H1 (cell line): ENCODE results near the gene METTL5. TPM values are rescaled to one million over a fixed set of nuclear protein-coding genes. Genes with fewer than 3 reads are reported as not detected.

Source experiments
- CTCF ChIA-PET: fragments of 300-600 bp; sonication (Branson Sonifier 250); formaldehyde crosslinking; loops from one replicate; lab custom pipeline; 2021; ENCODE audit not compliant: partially characterized antibody; lab: Charles Lee
- POLR2A ChIA-PET: fragments of 300-600 bp; sonication (Branson Sonifier 250); formaldehyde crosslinking; loops from one replicate; lab custom pipeline; 2021; ENCODE audit warnings: inconsistent platforms; ENCODE audit not compliant: partially characterized antibody; lab: Charles Lee
- DNase-seq, 2 experiments: peaks; one replicate each; pipeline versions ENCODE4 v3.0.0 to v3.0.0-alpha.2; 2010 to 2022; ENCODE audit warnings: low spot score in 2 of 2, low read depth in 1 of 2, mixed read lengths in 1 of 2
- FAIRE-seq: peaks from 2 replicates; lab custom pipeline; 2011; peaks lifted over from hg19 to GRCh38; lab: Jason Lieb, UNC
- H2AFZ ChIP-seq: 2 replicates; pipeline ENCODE4 v1.8.1; 2012; ENCODE audit warnings: low read length, inconsistent platforms
- H2AK5ac ChIP-seq: 2 replicates; pipeline ENCODE4 v1.6.1; 2013; ENCODE audit warnings: low read depth, low read length
- H2BK120ac ChIP-seq: replicated peaks from 2 replicates; pipeline ENCODE3; 2013; ENCODE audit warnings: low read depth, low read length, inconsistent platforms
- H2BK12ac ChIP-seq: 2 replicates; pipeline ENCODE4 v1.6.1; 2013; ENCODE audit warnings: low read depth, low read length
- H2BK15ac ChIP-seq: 2 replicates; pipeline ENCODE4 v1.6.1; 2013; ENCODE audit warnings: low read length
- H2BK20ac ChIP-seq: 2 replicates; pipeline ENCODE4 v1.6.1; 2013; ENCODE audit warnings: low read length
- H2BK5ac ChIP-seq: 2 replicates; pipeline ENCODE4 v1.6.1; 2013; ENCODE audit warnings: low read depth, low read length
- H3K14ac ChIP-seq: 2 replicates; pipeline ENCODE4 v1.6.1; 2013; ENCODE audit warnings: inconsistent platforms; ENCODE audit not compliant: insufficient read length
- H3K18ac ChIP-seq: 2 replicates; pipeline ENCODE4 v1.6.1; 2013; ENCODE audit warnings: low read length; ENCODE audit errors: extremely low read depth
- H3K23ac ChIP-seq: 2 replicates; pipeline ENCODE4 v1.6.1; 2013; ENCODE audit warnings: inconsistent platforms; ENCODE audit not compliant: insufficient read length
- H3K23me2 ChIP-seq: 2 replicates; pipeline ENCODE4 v1.6.1; 2013; ENCODE audit warnings: low read depth, low read length
- H3K27ac ChIP-seq: 2 replicates; pipeline ENCODE4 v1.6.1; 2011; ENCODE audit warnings: low read depth, low read length, inconsistent platforms
- H3K27me3 ChIP-seq, 4 experiments: replicated peaks in 1 of 4; 1 replicate in 1 of 4; 2 replicates in 3 of 4; pipeline versions ENCODE4 v1.6.1 to v1.8.1; 2011 to 2013; ENCODE audit warnings: low read length in 3 of 4, mild to moderate bottlenecking in 3 of 4, inconsistent platforms in 2 of 4, mixed read lengths in 2 of 4, moderate library complexity in 1 of 4; ENCODE audit not compliant: control insufficient read depth in 3 of 4, insufficient read depth in 3 of 4; ENCODE audit errors: extremely low read depth in 1 of 4
- H3K36me3 ChIP-seq, 4 experiments: 2 replicates each; pipeline versions ENCODE4 v1.6.1 to v1.8.1; 2011 to 2013; ENCODE audit warnings: mild to moderate bottlenecking in 4 of 4, low read length in 3 of 4, moderate library complexity in 2 of 4, control low read depth in 1 of 4, inconsistent platforms in 1 of 4; ENCODE audit not compliant: insufficient read depth in 4 of 4, control insufficient read depth in 2 of 4
- H3K4ac ChIP-seq: replicated peaks from 2 replicates; pipeline ENCODE3; 2013; ENCODE audit warnings: low read length, low read depth, mixed read lengths, inconsistent platforms; ENCODE audit not compliant: insufficient read length
- H3K4me1 ChIP-seq, 4 experiments: replicated peaks in 1 of 4; 1 replicate in 1 of 4; 2 replicates in 3 of 4; pipeline versions ENCODE4 v1.6.1 to v1.8.1; 2011 to 2013; ENCODE audit warnings: low read length in 3 of 4, inconsistent platforms in 2 of 4, mixed read lengths in 1 of 4; ENCODE audit not compliant: insufficient read depth in 4 of 4, control insufficient read depth in 3 of 4
- H3K4me2 ChIP-seq, 2 experiments: 2 replicates each; pipeline versions ENCODE4 v1.6.1 to v1.8.1; 2011 to 2013; ENCODE audit warnings: low read depth in 2 of 2, low read length in 2 of 2, control low read depth in 1 of 2, inconsistent platforms in 1 of 2, mild to moderate bottlenecking in 1 of 2; ENCODE audit not compliant: insufficient read depth in 1 of 2
- H3K4me3 ChIP-seq, 4 experiments: fragments of 200-600, 300-600 bp in 1 of 4; sonication (generic), shearing (Covaris generic), sonication (Bioruptor Twin) in 1 of 4; 2 replicates each; pipeline versions ENCODE4 v1.5.1 to v1.8.1; 2011 to 2016; ENCODE audit warnings: low read length in 4 of 4, low read depth in 3 of 4, control low read depth in 2 of 4, inconsistent platforms in 2 of 4, mild to moderate bottlenecking in 2 of 4, mixed read lengths in 1 of 4, moderate library complexity in 1 of 4; ENCODE audit not compliant: insufficient read depth in 2 of 4; ENCODE audit errors: extremely low read depth in 1 of 4
- H3K56ac ChIP-seq: replicated peaks from 2 replicates; pipeline ENCODE3; 2013; ENCODE audit warnings: low read depth, mild to moderate bottlenecking, mixed read lengths, low read length, inconsistent platforms; ENCODE audit not compliant: insufficient read length
- H3K79me1 ChIP-seq: 2 replicates; pipeline ENCODE4 v1.6.1; 2013; ENCODE audit warnings: low read depth, low read length, control low read depth
- H3K79me2 ChIP-seq, 2 experiments: 2 replicates each; pipeline versions ENCODE4 v1.6.1 to v1.8.1; 2012 to 2013; ENCODE audit warnings: low read length in 2 of 2, mild to moderate bottlenecking in 2 of 2, inconsistent platforms in 1 of 2; ENCODE audit not compliant: insufficient read depth in 2 of 2, control insufficient read depth in 1 of 2
- H3K9ac ChIP-seq, 4 experiments: replicated peaks in 1 of 4; 1 replicate in 1 of 4; 2 replicates in 3 of 4; pipeline versions ENCODE4 v1.6.1 to v1.8.1; 2011 to 2013; ENCODE audit warnings: low read depth in 3 of 4, low read length in 3 of 4, control low read depth in 2 of 4, mild to moderate bottlenecking in 2 of 4, moderate library complexity in 2 of 4, inconsistent platforms in 1 of 4; ENCODE audit errors: extremely low read depth in 1 of 4
- H3K9me3 ChIP-seq, 2 experiments: 2 replicates each; pipeline versions ENCODE4 v1.6.1 to v1.8.1; 2012 to 2013; ENCODE audit warnings: mild to moderate bottlenecking in 2 of 2, moderate library complexity in 2 of 2, control low read depth in 1 of 2, inconsistent platforms in 1 of 2, low read depth in 1 of 2, low read length in 1 of 2, mixed read lengths in 1 of 2; ENCODE audit not compliant: insufficient read depth in 2 of 2
- H4K20me1 ChIP-seq, 2 experiments: replicated peaks in 1 of 2; 2 replicates each; pipeline versions ENCODE3 to v1.8.1; 2011 to 2013; ENCODE audit warnings: inconsistent platforms in 2 of 2, low read length in 2 of 2, mild to moderate bottlenecking in 1 of 2; ENCODE audit not compliant: insufficient read depth in 2 of 2, control insufficient read depth in 1 of 2
- H4K5ac ChIP-seq: 2 replicates; pipeline ENCODE4 v1.6.1; 2013; ENCODE audit warnings: low read length, low read depth, mixed read lengths, inconsistent platforms; ENCODE audit not compliant: insufficient read length
- H4K8ac ChIP-seq: 2 replicates; pipeline ENCODE4 v1.8.0; 2013; ENCODE audit warnings: mild to moderate bottlenecking, moderate library complexity, low read length, inconsistent platforms; ENCODE audit not compliant: insufficient read depth; ENCODE audit errors: extremely low read depth
- H4K91ac ChIP-seq: replicated peaks from 2 replicates; pipeline ENCODE3; 2013; ENCODE audit warnings: low read length, mixed read lengths, inconsistent platforms; ENCODE audit not compliant: insufficient read length
- ASH2L ChIP-seq: fragments of 200-600, 300-600 bp; sonication (generic); IDR thresholded peaks from one replicate; pipeline ENCODE4 v1.7.1; 2017; ENCODE audit warnings: low read length
- CHD2 ChIP-seq: IDR thresholded peaks from 2 replicates; pipeline ENCODE4 v1.6.1; 2012; ENCODE audit warnings: low read length, improper control_type of control experiment
- CREB1 ChIP-seq: IDR thresholded peaks from 2 replicates; pipeline ENCODE4 v1.6.1; 2012; ENCODE audit warnings: inconsistent platforms
- GABPA ChIP-seq: IDR thresholded peaks from 2 replicates; pipeline ENCODE4 v1.6.1; 2011; ENCODE audit warnings: mild to moderate bottlenecking, low read length, moderate library complexity, borderline replicate concordance; ENCODE audit not compliant: insufficient read depth
- MAFK ChIP-seq: IDR thresholded peaks from 2 replicates; pipeline ENCODE4 v1.6.1; 2012; ENCODE audit warnings: low read depth, mild to moderate bottlenecking, improper control_type of control experiment, low read length
- POLR2AphosphoS5 ChIP-seq: IDR thresholded peaks from 2 replicates; pipeline ENCODE4 v1.6.1; 2011; ENCODE audit warnings: low read depth, low read length
- RNF2 ChIP-seq: fragments of 200-900, 300-1000 bp; sonication (generic); IDR thresholded peaks from 2 replicates; pipeline ENCODE4 v1.7.1; 2016; ENCODE audit warnings: borderline replicate concordance, low read depth, mild to moderate bottlenecking, antibody characterized with exemption, low read length; ENCODE audit not compliant: poor library complexity, severe bottlenecking; ENCODE audit errors: missing control alignments
- SIN3A ChIP-seq, 2 experiments: IDR thresholded peaks in 1 of 2; conservative IDR thresholded peaks in 1 of 2; 2 replicates each; pipeline ENCODE4 v1.6.1; 2011 to 2012; ENCODE audit warnings: low read length in 2 of 2, improper control_type of control experiment in 1 of 2, low read depth in 1 of 2, mild to moderate bottlenecking in 1 of 2
- TCF12 ChIP-seq: IDR thresholded peaks from 2 replicates; pipeline ENCODE4 v1.6.1; 2011; ENCODE audit warnings: low read depth, mild to moderate bottlenecking, low read length
- TEAD4 ChIP-seq: IDR thresholded peaks from 2 replicates; pipeline ENCODE4 v1.6.1; 2012; ENCODE audit warnings: low read depth, low read length, inconsistent platforms, mixed read lengths
- WGBS, 2 experiments: shearing (Covaris generic) in 1 of 2; methylation state at CpG; one replicate each; pipeline versions ENCODE4 v1.1.6 to v1.1.7; 2013 to 2015; ENCODE audit warnings: low lambda C conversion rate in 2 of 2, mixed read lengths in 2 of 2, inconsistent platforms in 1 of 2, low coverage in 1 of 2, missing lambda C conversion rate in 1 of 2; ENCODE audit not compliant: insufficient replicate concordance in 2 of 2, insufficient coverage in 1 of 2, insufficient read length in 1 of 2; ENCODE audit errors: extremely low coverage in 1 of 2, missing lambda C conversion rate in 1 of 2; 5-methylcytosine and 5-hydroxymethylcytosine counted together
- polyA plus RNA-seq, 7 experiments: library from polyadenylated mRNA; depleted of rRNA in 3 of 7; stranded (reverse) in 5 of 7; unstranded in 2 of 7; fragments of >200 nt in 5 of 7; fragments of 200-250 nt in 2 of 7; gene quantifications; 1 replicate in 5 of 7; 2 replicates in 1 of 7; 4 replicates in 1 of 7; pipeline versions ENCODE4 v1.2.1 to v1.2.3, GENCODE V29; 2011 to 2013; ENCODE audit warnings: missing spikeins in 2 of 7, mixed read lengths in 2 of 7
- total RNA-seq: library from RNA; stranded (reverse); fragmentation: NEBNext Ultra II Directional; extraction: Animal tissue kit (Norgen Biotek cat#: 25700); gene quantifications from 2 replicates; pipeline ENCODE4 v1.2.1, GENCODE V29; 2021

Gene METTL5
- total and polyA plus RNA-seq, 2 of the 8 experiments (the other 6 are each of a cell fraction or from before 2014, with no cell fraction given), result 34.5 to 74.1 TPM

GRCh38 chr2:169772651-169773050 lies 52.1 kb downstream of the METTL5 start:
- H3K56ac ChIP-seq, result no peak overlapping the region
- CTCF ChIA-PET, result interaction anchor here (1.6 to 3.8 kb wide), 2 partner anchors 11 to 18 kb away, joined by 4 to 10 read pairs; no protein-coding TSS in a partner anchor
- H3K27ac ChIP-seq, result no peak overlapping the region
- H4K5ac ChIP-seq, result no peak overlapping the region
- no peak overlapping the region for H3K9ac ChIP-seq
- DNase-seq (no peak), FAIRE-seq (no peak)
- H4K8ac ChIP-seq, result no peak overlapping the region
- H2BK5ac ChIP-seq, result no peak overlapping the region
- H3K18ac ChIP-seq, result no peak overlapping the region
- H2BK120ac ChIP-seq, result no peak overlapping the region
- no peak overlapping the region for H2BK20ac ChIP-seq
- no peaks in the 10 kb centered on the region for H3K27me3 ChIP-seq
- H3K14ac ChIP-seq, result no peak overlapping the region
- H3K79me2 ChIP-seq, result no peaks in the 10 kb centered on the region
- no peak overlapping the region for H3K23ac ChIP-seq
- H2BK12ac ChIP-seq, result no peak overlapping the region
- H3K4me1 ChIP-seq, result no peaks in the 10 kb centered on the region
- H4K20me1 ChIP-seq, result no peaks in the 10 kb centered on the region
- H3K9me3 ChIP-seq, result no peaks in the 10 kb centered on the region; a peak in 1 of 4 replicates
- H2AFZ ChIP-seq, result no peak overlapping the region
- no peak overlapping the region for H3K4me2 ChIP-seq
- 96% methylated on average over 2 of the region's 2 CpGs; no CpG with 5 or more reads in 1 of the 2 experiments for WGBS, 2 experiments
- H3K79me1 ChIP-seq, result no peaks in the 10 kb centered on the region
- peaks cover 0 to 4% (median 0%) of the 10 kb centered on the region in 4 experiments; a peak in 1 of 8 replicates for H3K36me3 ChIP-seq
- no peak overlapping the region for H2BK15ac ChIP-seq
- no peak overlapping the region for H4K91ac ChIP-seq
- H3K4me3 ChIP-seq, result no peak overlapping the region
- no peak overlapping the region for H3K4ac ChIP-seq
- POLR2A ChIA-PET, result no interaction called here
- no peaks in the 10 kb centered on the region for H3K23me2 ChIP-seq
- H2AK5ac ChIP-seq, result no peak overlapping the region
- TF ChIP-seq ASH2L (no peak), SIN3A (conservative IDR thresholded peaks at IDR 0.05 in 1 of 2, IDR thresholded peaks at IDR 0.05 in 1 of 2; ENCODE audit: low read depth in 1 of 2, low read length in 2 of 2) (no peak), TCF12 (no peak), MAFK (no peak), POLR2AphosphoS5 (no peak), TEAD4 (no peak), CHD2 (no peak), RNF2 (no peak), GABPA (no peak), CREB1 (no peak)
